Islet of Langerhans (tissue), 1 donor: Measurements from ENCODE around the gene USP17L11.
"Not testable (repeated sequence)": the region's sequence is repeated elsewhere in the genome, so short reads cannot be mapped to it uniquely, and the experiment has no call there.

Experiments
- FAIRE-seq: peaks from one replicate; lab custom pipeline; 2011; peaks lifted over from hg19 to GRCh38; lab: Jason Lieb, UNC

USP17L11 gene, protein sequence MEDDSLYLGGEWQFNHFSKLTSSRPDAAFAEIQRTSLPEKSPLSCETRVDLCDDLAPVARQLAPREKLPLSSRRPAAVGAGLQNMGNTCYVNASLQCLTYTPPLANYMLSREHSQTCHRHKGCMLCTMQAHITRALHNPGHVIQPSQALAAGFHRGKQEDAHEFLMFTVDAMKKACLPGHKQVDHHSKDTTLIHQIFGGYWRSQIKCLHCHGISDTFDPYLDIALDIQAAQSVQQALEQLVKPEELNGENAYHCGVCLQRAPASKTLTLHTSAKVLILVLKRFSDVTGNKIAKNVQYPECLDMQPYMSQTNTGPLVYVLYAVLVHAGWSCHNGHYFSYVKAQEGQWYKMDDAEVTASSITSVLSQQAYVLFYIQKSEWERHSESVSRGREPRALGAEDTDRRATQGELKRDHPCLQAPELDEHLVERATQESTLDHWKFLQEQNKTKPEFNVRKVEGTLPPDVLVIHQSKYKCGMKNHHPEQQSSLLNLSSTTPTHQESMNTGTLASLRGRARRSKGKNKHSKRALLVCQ

DNA sequence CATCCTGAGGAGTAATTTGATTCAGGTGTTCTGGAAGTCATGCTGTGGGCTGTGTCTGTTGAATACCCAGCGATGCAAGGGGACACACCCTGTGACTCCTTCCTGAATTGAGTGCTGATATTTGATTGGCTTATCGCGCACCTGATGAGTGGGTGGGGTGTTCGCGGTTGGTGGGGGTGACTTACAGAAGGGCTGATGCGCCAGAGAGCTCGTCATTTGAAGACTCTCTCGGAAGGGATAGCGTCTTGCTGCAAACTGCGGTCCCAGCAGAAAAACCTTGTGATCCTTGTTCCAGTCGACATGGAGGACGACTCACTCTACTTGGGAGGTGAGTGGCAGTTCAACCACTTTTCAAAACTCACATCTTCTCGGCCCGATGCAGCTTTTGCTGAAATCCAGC lies at the start of gene USP17L11:
USP17L11 (plus strand) TSS at position 301 of the 400 bp plus-strand sequence; CDS start at position 301, 0 bp downstream.
- not testable (repeated sequence) for FAIRE-seq

DNA sequence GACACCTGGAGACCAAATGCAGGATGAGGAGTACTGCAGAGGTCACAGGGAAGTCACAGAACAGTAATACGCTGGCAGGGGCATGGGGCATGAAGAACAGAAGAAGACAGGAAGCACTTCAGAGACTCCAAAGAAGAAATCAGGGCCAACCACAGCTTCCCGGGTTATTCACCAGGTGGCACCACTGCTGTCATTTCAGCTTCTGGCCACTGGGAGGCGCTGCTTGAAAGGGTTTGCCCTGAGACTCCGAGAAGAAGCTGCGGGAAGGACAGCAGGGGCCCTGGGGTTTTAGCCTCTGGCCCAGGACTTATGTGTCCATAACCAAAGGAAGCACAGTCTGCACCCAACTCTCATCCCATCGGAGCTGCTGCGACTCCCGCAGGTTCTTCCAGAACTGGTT lies 49.2 kb upstream of the USP17L11 start:
- not testable (repeated sequence) for FAIRE-seq

DNA sequence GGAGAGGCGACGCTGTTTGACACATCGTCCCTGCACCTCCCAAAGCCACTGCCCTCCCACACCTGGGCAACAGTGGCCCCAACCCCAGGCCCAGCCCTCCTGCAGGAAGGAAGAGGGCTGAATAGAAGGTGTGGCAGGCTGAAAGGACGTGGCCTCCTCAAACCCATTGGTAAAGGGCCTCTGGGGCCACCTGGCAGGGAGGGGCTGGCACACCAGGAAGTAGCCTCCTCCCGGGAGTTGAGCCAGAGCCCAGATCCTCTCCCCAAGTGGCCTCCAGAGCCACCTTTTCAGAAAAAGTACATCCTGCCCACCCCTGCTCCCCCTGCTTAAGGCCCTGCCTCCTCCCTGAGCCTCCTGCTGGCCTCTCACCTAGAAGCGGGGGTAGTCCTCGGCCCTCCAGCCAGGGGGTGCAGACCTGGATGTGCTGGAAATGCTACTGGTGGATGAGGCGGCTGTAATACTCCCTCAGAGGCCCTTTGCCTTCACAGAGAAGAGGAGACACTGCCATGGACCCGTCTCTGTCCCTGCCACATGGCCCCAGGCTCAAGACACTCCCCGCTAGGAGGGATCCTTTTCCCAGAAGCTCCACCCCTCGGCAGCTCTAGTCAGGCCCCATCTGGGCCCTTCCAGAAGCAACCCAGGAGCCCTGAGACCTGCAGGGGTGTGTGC lies 45.3 kb upstream of the USP17L11 start, which contains the start of gene FAM90A26:
FAM90A26 (plus strand) TSS at position 619 of the 669 bp plus-strand sequence. CDS start 2,764 bp downstream, outside the sequence.
- FAIRE-seq: not testable (repeated sequence)

DNA sequence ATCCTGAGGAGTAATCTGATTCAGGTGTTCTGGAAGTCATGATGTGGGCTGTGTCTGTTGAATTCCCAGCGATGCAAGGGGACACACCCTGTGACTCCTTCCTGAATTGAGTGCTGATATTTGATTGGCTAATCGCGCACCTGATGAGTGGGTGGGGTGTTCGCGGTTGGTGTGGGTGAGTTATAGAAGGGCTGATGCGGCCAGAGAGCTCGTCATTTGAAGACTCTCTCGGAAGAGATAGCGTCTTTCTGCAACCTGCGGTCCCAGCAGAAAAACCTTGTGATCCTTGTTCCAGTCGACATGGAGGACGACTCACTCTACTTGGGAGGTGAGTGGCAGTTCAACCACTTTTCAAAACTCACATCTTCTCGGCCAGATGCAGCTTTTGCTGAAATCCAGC lies 4.8 kb upstream of the USP17L11 start, which contains the start of gene USP17L10:
USP17L10 (plus strand) TSS at position 301 of the 400 bp plus-strand sequence; CDS start at position 301, 0 bp downstream.
- not testable (repeated sequence) for FAIRE-seq

DNA sequence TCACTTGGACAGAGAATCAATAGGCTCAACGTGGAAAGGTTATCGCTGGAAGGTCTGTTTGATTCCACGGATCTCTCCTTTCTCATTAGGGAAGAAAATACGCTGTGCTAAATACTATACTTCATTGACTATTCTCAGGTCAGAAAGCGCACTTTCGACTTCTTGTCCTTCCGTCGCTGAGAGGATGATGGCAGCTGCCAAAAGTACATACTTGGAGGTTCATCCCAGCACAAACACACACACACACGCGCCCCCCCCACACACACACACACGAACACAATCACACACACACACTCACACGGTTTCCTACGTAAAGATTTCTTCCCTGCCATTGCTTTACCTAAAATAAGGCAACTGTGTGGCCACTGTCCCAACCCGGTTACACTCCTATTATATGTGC lies 504 bp upstream of the USP17L11 start:
- not testable (repeated sequence) for FAIRE-seq

DNA sequence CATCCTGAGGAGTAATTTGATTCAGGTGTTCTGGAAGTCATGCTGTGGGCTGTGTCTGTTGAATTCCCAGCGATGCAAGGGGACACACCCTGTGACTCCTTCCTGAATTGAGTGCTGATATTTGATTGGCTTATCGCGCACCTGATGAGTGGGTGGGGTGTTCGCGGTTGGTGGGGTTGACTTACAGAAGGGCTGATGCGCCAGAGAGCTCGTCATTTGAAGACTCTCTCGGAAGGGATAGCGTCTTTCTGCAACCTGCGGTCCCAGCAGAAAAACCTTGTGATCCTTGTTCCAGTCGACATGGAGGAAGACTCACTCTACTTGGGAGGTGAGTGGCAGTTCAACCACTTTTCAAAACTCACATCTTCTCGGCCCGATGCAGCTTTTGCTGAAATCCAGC lies 4.6 kb downstream of the USP17L11 start, which contains the start of gene USP17L12:
USP17L12 (plus strand) TSS at position 301 of the 400 bp plus-strand sequence; CDS start at position 301, 0 bp downstream.
- not testable (repeated sequence) for FAIRE-seq

DNA sequence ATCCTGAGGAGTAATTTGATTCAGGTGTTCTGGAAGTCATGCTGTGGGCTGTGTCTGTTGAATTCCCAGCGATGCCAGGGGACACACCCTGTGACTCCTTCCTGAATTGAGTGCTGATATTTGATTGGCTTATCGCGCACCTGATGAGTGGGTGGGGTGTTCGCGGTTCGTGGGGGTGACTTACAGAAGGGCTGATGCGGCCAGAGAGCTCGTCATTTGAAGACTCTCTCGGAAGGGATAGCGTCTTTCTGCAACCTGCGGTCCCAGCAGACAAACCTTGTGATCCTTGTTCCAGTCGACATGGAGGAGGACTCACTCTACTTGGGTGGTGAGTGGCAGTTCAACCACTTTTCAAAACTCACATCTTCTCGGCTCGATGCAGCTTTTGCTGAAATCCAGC lies 9.4 kb downstream of the USP17L11 start, which contains the start of gene USP17L13:
USP17L13 (plus strand) TSS at position 301 of the 400 bp plus-strand sequence; CDS start at position 301, 0 bp downstream.
- FAIRE-seq: not testable (repeated sequence)

DNA sequence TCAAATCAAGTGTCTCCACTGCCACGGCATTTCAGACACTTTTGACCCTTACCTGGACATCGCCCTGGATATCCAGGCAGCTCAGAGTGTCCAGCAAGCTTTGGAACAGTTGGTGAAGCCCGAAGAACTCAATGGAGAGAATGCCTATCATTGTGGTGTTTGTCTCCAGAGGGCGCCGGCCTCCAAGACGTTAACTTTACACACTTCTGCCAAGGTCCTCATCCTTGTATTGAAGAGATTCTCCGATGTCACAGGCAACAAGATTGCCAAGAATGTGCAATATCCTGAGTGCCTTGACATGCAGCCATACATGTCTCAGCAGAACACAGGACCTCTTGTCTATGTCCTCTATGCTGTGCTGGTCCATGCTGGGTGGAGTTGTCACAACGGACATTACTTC lies 15.0 kb downstream of the USP17L11 start:
- FAIRE-seq: not testable (repeated sequence)

DNA sequence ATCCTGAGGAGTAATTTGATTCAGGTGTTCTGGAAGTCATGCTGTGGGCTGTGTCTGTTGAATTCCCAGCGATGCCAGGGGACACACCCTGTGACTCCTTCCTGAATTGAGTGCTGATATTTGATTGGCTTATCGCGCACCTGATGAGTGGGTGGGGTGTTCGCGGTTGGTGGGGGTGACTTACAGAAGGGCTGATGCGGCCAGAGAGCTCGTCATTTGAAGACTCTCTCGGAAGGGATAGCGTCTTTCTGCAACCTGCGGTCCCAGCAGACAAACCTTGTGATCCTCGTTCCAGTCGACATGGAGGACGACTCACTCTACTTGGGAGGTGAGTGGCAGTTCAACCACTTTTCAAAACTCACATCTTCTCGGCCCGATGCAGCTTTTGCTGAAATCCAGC lies 18.9 kb downstream of the USP17L11 start, which contains the start of gene USP17L15:
USP17L15 (plus strand) TSS at position 301 of the 400 bp plus-strand sequence; CDS start at position 301, 0 bp downstream.
- FAIRE-seq: not testable (repeated sequence)

DNA sequence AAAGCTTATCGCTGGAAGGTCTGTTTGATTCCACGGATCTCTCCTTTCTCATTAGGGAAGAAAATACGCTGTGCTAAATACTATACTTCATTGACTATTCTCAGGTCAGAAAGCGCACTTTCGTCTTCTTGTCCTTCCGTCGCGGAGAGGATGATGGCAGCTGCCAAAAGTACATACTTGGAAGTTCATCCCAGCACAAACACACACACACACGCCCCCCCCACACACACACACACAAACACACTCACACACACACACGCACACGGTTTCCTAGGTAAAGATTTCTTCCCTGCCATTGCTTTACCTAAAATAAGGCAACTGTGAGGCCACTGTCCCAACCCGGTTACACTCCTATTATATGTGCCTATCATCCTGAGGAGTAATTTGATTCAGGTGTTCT lies 23.3 kb downstream of the USP17L11 start:
- not testable (repeated sequence) for FAIRE-seq

DNA sequence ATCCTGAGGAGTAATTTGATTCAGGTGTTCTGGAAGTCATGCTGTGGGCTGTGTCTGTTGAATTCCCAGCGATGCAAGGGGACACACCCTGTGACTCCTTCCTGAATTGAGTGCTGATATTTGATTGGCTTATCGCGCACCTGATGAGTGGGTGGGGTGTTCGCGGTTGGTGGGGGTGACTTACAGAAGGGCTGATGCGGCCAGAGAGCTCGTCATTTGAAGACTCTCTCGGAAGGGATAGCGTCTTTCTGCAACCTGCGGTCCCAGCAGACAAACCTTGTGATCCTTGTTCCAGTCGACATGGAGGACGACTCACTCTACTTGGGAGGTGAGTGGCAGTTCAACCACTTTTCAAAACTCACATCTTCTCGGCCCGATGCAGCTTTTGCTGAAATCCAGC lies 28.4 kb downstream of the USP17L11 start, which contains the start of gene USP17L17:
USP17L17 (plus strand) TSS at position 301 of the 400 bp plus-strand sequence; CDS start at position 301, 0 bp downstream.
- not testable (repeated sequence) for FAIRE-seq

DNA sequence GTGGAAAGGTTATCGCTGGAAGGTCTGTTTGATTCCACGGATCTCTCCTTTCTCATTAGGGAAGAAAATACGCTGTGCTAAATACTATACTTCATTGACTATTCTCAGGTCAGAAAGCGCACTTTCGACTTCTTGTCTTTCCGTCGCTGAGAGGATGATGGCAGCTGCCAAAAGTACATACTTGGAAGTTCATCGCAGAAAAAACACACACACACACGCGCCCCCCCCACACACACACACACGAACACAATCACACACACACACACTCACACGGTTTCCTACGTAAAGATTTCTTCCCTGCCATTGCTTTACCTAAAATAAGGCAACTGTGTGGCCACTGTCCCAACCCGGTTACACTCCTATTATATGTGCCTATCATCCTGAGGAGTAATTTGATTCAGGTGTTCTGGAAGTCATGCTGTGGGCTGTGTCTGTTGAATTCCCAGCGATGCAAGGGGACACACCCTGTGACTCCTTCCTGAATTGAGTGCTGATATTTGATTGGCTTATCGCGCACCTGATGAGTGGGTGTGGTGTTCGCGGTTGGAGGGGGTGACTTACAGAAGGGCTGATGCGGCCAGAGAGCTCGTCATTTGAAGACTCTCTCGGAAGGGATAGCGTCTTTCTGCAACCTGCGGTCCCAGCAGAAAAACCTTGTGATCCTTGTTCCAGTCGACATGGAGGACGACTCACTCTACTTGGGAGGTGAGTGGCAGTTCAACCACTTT lies 32.9 kb downstream of the USP17L11 start, which contains the start of gene USP17L18:
USP17L18 (plus strand) TSS at position 678 of the 728 bp plus-strand sequence; CDS start at position 678, 0 bp downstream.
- FAIRE-seq: not testable (repeated sequence)

DNA sequence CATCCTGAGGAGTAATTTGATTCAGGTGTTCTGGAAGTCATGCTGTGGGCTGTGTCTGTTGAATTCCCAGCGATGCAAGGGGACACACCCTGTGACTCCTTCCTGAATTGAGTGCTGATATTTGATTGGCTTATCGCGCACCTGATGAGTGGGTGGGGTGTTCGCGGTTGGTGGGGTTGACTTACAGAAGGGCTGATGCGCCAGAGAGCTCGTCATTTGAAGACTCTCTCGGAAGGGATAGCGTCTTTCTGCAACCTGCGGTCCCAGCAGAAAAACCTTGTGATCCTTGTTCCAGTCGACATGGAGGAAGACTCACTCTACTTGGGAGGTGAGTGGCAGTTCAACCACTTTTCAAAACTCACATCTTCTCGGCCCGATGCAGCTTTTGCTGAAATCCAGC lies 37.9 kb downstream of the USP17L11 start, which contains the start of gene USP17L19:
USP17L19 (plus strand) TSS at position 301 of the 400 bp plus-strand sequence; CDS start at position 301, 0 bp downstream.
- not testable (repeated sequence) for FAIRE-seq

DNA sequence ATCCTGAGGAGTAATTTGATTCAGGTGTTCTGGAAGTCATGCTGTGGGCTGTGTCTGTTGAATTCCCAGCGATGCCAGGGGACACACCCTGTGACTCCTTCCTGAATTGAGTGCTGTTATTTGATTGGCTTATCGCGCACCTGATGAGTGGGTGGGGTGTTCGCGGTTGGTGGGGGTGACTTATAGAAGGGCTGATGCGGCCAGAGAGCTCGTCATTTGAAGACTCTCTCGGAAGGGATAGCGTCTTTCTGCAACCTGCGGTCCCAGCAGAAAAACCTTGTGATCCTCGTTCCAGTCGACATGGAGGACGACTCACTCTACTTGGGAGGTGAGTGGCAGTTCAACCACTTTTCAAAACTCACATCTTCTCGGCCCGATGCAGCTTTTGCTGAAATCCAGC lies 42.6 kb downstream of the USP17L11 start, which contains the start of gene USP17L20:
USP17L20 (plus strand) TSS at position 301 of the 400 bp plus-strand sequence; CDS start at position 301, 0 bp downstream.
- FAIRE-seq: not testable (repeated sequence)

DNA sequence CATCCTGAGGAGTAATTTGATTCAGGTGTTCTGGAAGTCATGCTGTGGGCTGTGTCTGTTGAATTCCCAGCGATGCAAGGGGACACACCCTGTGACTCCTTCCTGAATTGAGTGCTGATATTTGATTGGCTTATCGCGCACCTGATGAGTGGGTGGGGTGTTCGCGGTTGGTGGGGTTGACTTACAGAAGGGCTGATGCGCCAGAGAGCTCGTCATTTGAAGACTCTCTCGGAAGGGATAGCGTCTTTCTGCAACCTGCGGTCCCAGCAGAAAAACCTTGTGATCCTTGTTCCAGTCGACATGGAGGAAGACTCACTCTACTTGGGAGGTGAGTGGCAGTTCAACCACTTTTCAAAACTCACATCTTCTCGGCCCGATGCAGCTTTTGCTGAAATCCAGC lies 47.4 kb downstream of the USP17L11 start, which contains the start of gene USP17L21:
USP17L21 (plus strand) TSS at position 301 of the 400 bp plus-strand sequence; CDS start at position 301, 0 bp downstream.
- FAIRE-seq: not testable (repeated sequence)
